Measurements from ENCODE around the gene MRNIP.

The MRNIP gene

GRCh38 chr5:179870403-179870903 lies 11.8 kb upstream of the MRNIP start:
- peak; percentile 7 for DNase-seq

DNA sequence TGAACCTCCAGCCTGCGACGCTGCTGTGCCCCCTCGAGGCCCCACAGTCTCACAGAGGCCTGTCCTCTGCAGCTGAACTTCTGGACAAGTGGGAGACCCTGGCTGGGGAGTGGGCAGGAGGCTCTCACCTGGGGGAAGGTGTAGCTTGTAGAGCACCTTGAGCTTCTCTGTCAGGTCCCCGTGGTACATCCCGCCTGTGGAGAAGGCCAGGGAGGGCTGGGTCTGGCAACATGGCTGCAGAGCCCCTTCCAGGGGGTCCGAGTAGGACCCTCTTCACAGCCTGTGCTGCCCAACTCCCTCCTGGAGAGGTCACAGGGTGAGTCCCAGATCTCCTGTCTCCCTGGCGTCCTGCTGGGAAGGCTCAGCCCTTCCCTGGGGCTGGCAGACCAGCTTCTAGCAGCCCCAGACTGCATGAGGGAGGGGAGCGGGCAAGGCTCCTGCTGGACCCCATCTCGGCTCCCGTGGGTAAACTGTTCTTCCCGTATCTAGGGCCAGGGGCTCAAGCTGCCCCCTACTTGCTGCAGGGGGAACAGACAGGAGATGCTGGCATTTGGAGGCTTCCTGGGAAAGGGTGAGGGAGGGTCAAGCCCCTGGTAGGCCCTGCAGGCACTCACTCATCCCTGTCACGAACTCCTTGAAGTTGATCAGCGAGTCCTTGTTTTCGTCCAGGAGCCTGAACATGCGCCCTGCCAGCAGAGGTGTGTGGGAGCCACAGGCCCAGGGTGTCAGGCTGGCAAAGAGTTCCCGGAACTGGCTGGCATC lies 11.2 kb upstream of the MRNIP start:
- no peak for DNase-seq

DNA sequence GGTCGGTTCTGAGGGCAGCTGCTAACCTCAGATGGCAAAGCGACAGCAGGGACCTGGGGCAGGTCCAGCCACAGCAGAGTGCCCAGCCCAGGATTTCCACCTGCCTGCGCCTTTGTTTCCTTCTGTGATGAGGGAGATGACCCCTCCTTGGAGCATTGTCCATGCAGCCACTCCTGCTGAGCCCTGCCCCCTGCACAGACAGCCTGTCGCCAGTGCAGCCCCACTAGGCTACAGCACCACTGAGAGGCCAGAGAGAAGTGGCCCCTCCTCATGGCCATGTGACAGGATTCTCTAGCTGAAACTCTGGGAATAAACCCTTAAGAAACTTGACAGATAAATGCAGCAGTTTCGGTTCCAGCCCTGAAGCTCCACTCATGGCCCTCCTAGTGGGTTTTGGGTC lies 10.5 kb upstream of the MRNIP start:
- DNase-seq = no peak

DNA sequence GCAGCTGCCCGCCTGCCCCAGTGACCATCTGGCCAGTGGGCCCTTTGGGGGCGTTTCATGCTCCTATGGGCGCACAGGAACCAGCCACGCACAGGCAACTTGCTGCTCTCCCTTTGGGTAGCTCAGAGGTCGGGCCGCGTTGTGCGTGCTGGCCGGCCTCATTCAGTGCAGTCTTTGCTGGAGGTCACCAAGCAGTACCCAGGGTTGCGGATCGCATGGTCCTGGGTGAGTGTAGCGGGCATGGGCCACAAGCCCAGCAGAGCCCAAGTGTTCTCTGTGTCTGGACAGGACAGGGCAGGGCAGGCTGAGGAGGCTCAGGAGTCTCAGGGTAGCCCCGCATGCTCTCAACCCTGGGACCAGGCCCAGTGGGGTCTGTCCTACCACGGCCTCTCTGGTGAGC lies 9.9 kb upstream of the MRNIP start:
- no peak for DNase-seq

DNA sequence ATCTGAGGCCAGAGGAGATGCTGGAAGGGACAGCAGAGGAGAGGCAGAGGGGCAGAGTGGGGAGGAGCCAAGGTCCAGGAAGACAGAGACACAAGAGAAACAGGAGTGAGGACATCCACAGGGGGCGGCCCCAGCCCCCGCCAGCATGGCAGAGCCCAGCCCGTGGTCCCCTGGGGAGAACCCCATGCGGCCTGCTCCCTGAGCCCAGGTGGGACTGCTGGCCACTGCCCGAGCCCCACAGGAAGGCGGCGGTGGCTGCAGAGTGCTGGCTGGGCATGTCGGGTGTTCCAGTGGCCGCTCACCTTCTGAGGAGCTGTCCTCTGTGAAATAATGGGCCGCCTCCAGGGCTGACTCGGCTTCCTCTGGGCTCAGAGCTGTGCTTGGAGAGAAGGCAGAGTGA lies 8.9 kb upstream of the MRNIP start:
- DNase-seq = no peak

DNA sequence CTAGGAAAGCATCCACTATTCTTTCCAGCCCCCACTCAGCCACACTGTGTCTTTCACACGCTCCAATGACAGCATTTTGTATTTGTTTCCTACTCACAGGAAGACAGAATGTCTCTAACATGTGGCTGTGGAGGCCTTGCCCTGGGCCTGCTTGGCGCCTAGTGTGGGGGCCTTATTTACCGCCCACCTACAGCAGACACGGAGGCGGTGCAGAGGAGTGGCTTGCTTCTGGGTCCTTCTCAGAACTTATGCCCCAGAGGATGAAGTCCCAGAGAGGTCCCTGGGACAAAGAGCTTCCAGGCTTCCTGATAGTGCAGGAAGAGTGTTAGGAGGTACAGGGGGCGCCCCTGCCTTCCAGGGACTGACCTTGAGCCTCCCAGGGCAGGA lies 8.5 kb upstream of the MRNIP start:
- no peak for DNase-seq

DNA sequence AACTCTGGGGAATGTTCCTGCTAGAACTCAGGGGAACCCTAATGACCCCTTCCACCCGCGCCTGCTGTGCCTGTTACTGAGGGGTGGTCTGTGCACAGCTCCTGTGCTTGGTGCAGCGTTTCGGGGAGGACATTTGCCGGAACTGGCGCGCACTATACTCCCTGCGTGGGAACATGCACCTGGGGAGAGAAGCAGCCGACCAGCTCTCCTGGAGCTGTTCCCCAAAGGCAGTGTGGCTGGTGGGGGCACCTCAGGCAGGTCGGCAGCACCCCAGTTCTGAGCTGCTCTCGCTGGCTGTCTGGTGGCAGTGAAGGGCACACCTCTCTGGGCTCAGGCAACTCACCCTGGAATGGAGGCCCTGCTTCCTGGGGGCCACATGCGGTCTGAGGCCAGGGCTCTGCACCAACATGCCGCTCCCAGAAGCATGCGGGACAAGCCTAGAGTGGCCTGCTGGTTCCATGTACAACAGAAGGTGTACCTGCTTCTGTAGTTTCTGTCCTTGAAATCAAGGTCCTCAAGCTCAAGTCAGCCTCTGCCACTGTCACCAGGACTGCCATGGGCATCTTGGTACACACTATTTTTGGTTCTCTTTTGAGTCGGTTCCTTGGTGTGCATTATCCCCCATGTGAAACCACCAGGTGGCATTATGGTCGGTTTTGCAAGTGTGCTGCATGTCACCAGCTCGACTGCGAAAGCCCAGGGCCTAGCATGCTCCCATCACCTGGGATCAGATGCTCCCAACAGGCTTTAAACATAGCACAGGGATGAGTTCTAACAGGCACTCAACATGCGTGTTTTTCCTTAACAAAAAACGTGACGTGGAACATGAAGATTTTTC lies 7.8 kb upstream of the MRNIP start:
- no peak for DNase-seq

GRCh38 chr5:179865491-179866240 lies 7.0 kb upstream of the MRNIP start:
- no peak for DNase-seq

DNA sequence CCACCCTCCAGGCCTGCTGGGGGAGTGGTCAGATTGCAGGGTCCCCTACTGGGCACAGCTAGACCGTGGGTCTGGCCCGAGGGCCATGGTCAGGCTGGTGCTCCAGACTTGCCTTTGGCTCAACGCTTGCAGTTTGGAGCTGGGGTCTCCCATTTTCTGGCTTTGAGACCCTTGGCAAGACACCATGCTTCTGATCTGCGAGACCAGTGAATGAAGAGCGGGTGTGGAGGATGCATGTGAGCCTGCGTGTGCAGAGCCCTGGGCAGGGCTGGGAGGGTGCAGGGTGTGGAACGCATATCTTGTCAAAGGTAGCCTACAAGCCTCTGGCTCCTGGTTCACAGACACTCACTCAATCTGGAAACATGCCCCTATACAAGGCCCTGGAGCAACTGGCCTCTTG lies 6.1 kb upstream of the MRNIP start:
- DNase-seq = no peak

- no peak for DNase-seq
Observed at GRCh38 chr5:179863449-179864085, 5.0 kb upstream of the MRNIP start.

GRCh38 chr5:179862891-179863290 lies 4.3 kb upstream of the MRNIP start:
- no peak for DNase-seq

GRCh38 chr5:179862296-179862695 lies 3.7 kb upstream of the MRNIP start:
- no peak for DNase-seq

DNA sequence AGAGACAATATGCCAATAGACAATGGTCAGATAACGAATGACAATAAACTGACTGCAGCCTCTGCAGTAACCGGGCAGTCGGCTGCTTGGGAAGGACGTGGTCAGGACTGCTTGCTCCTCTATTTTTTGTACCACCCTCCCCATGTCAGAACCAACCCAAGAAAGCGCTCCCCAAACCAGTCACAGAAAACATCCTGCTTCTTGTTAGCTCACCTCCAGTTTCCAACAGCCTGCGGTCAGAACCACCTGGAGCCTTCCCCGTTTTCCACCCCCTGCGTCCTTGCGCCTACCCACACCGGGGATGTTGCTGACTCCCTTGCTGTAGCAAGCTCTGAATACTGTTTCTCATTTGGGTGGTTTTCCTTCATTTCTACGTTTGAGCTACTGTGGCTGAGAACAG lies 1.7 kb upstream of the MRNIP start:
- DNase-seq = no peak

DNA sequence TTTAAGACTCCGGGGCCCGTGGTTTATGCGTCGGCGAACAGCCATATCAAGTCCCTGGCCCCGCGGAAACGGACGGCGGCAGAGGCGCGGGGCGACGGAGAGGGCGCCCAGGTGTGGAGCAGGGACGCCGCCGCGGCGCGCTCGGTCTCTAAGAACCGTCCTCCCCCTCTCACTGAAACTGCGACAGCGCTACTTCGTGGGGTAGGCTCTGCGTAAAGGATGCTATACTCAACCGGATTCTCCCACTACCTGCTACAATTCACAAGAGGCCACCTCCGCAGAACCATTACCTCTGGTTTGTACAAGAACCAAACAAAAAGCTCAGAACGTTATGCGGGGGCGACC lies 404 bp downstream of the MRNIP start:
- peak; percentile 53 for DNase-seq

DNA sequence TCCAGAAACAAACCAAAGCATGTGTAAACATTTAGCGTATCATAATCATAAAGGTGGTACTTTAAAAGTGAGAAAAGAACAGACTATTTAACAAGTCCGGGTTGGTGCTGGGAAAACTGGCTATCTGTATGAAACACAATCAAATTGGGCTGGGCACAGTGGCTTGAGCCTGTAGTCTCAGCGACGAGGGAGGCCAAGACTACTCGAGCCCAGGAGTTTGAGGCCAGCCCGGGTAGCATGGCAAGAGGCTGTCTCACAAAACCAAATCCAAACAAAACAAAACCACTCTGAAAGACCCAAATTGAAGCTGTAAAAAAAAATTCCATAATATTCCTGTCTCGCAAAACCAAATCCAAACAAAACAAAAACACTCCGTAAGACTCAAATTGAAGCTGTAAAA lies 4.3 kb downstream of the MRNIP start:
- DNase-seq = no peak

- DNase-seq = no peak
Observed at GRCh38 chr5:179852993-179853547, 5.5 kb downstream of the MRNIP start.

DNA sequence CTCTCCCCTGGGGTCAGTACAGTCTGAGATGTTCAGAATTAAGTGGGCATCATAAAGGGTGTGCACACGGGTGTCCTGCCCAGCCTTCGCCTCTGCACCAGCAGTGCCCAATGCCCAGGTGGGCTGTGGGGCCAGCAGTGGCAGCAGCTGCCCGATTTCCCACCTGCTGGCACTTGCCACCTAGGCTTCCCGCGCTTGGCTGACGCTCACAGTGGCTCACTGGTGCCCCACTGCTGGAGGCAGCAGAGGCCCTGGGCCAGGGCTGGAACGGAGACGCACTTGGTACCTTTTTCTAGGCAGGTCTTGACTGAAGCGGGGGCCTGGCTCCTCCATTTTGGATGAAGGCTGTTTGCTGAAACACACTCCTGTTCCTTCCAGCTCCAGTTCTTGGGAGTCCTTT lies 17.0 kb downstream of the MRNIP start:
- peak; percentile 22 for DNase-seq

GRCh38 chr5:179840766-179841165 lies 17.9 kb downstream of the MRNIP start:
- peak; percentile 19 for DNase-seq

GRCh38 chr5:179840321-179840720 lies 18.3 kb downstream of the MRNIP start:
- DNase-seq = peak; percentile 18

- peak; percentile 32 for DNase-seq
Observed at GRCh38 chr5:179839328-179840256, 19.0 kb downstream of the MRNIP start.
